Lung (tissue), 12 donors: ENCODE measurements around the gene PNPLA8. TPM values are rescaled to one million over a fixed set of nuclear protein-coding genes. Genes with fewer than 3 reads are reported as not detected.
A peak's percentile ranks its signal among the peaks of the same experiment; 100 is the strongest.

Source experiments
- ATAC-seq: fragments of 200-7000 bp; cut with Tn5 transposase; one replicate; pipeline ENCODE4 v1.9.1; 2020; ENCODE audit warnings: moderate number of reproducible peaks; ENCODE audit not compliant: insufficient read depth, low FRiP score
- DNase-seq, 3 donors: peaks; one replicate each; pipeline ENCODE4 v3.0.0-alpha.2; 2013 to 2017
- H3K27ac ChIP-seq, 2 donors: one replicate each; pipeline ENCODE4 v1.5.1; 2013; ENCODE audit warnings: mild to moderate bottlenecking in 2 of 2, moderate library complexity in 2 of 2, control low read depth in 1 of 2, inconsistent platforms in 1 of 2, low read depth in 1 of 2, low read length in 1 of 2
- H3K27me3 ChIP-seq, 3 donors: one replicate each; pipeline ENCODE4 v1.5.1; 2013; ENCODE audit warnings: low read length in 2 of 3; ENCODE audit not compliant: control insufficient read depth in 3 of 3, insufficient read depth in 3 of 3
- H3K36me3 ChIP-seq, 4 donors: one replicate each; pipeline ENCODE4 v1.5.1; 2013; ENCODE audit warnings: low read length in 4 of 4, mild to moderate bottlenecking in 1 of 4, moderate library complexity in 1 of 4; ENCODE audit not compliant: control insufficient read depth in 4 of 4, insufficient read depth in 4 of 4
- H3K4me1 ChIP-seq, 5 donors: one replicate each; pipeline ENCODE4 v1.5.1; 2013; ENCODE audit warnings: low read length in 5 of 5, mild to moderate bottlenecking in 2 of 5, moderate library complexity in 1 of 5; ENCODE audit not compliant: control insufficient read depth in 5 of 5, insufficient read depth in 5 of 5
- H3K4me3 ChIP-seq: one replicate; pipeline ENCODE4 v1.5.1; 2013; ENCODE audit warnings: mild to moderate bottlenecking, control low read depth, moderate library complexity
- H3K9ac ChIP-seq, 2 donors: one replicate each; pipeline ENCODE4 v1.5.1; 2013; ENCODE audit warnings: low read length in 2 of 2, control low read depth in 1 of 2; ENCODE audit not compliant: insufficient read depth in 1 of 2
- H3K9me3 ChIP-seq, 4 donors: one replicate each; pipeline ENCODE4 v1.5.1; 2013; ENCODE audit warnings: low read length in 3 of 4, mild to moderate bottlenecking in 1 of 4, moderate library complexity in 1 of 4; ENCODE audit not compliant: control insufficient read depth in 4 of 4, insufficient read depth in 3 of 4
- WGBS, 2 donors: extraction: QIAGEN DNeasy Blood & Tissue Kit; methylation state at CpG; one replicate each; pipeline ENCODE4 v1.1.7; 2013; 5-methylcytosine and 5-hydroxymethylcytosine counted together
- polyA plus RNA-seq, 2 donors: library from polyadenylated mRNA; stranded (reverse); fragments of 200-250 nt; gene quantifications; one replicate each; pipeline ENCODE4 v1.2.1, GENCODE V29; 2013
- total RNA-seq, 2 donors: library from RNA; depleted of rRNA in 1 of 2; stranded (reverse); fragments of >200 nt in 1 of 2; gene quantifications; one replicate each; pipeline ENCODE4 v1.2.1, GENCODE V29; 2014 to 2021
- TF ChIP-seq, protein P1 (sequence below): IDR thresholded peaks from 2 replicates; pipeline ENCODE4 v1.5.1; 2012; ENCODE audit warnings: mild to moderate bottlenecking; ENCODE audit errors: control extremely low read depth, extremely low read depth
- donor health status: control.
- donor health status: control.
- donor health status: Bipolar disorder and iron deficiency.
- donor health status: healthy.
- donor health status: DM: yes; HTN: yes; CAD: no.

Gene PNPLA8
- total and polyA plus RNA-seq, 4 donors, result 14.2 to 49.7 (median 25.4) TPM

GRCh38 chr7:108459922-108460551 lies 65.9 kb downstream of the PNPLA8 start:
- WGBS, 2 donors, result 49 to 53% methylated on average over 3 of the region's 3 CpGs
- TF ChIP-seq, protein P1, sequence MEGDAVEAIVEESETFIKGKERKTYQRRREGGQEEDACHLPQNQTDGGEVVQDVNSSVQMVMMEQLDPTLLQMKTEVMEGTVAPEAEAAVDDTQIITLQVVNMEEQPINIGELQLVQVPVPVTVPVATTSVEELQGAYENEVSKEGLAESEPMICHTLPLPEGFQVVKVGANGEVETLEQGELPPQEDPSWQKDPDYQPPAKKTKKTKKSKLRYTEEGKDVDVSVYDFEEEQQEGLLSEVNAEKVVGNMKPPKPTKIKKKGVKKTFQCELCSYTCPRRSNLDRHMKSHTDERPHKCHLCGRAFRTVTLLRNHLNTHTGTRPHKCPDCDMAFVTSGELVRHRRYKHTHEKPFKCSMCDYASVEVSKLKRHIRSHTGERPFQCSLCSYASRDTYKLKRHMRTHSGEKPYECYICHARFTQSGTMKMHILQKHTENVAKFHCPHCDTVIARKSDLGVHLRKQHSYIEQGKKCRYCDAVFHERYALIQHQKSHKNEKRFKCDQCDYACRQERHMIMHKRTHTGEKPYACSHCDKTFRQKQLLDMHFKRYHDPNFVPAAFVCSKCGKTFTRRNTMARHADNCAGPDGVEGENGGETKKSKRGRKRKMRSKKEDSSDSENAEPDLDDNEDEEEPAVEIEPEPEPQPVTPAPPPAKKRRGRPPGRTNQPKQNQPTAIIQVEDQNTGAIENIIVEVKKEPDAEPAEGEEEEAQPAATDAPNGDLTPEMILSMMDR, result no peak
- DNase-seq (peak; percentile 16 to 60 (median 46)), ATAC-seq (no peak)
- Histone ChIP-seq H3K4me1 (peaks cover 0 to 13% (median 2%) of the 10 kb centered on the region in 5 donors), H3K4me3 (no peak overlapping the region), H3K27me3 (peaks cover 11 to 23% (median 16%) of the 10 kb centered on the region in 3 donors), H3K27ac (no peak overlapping the region), H3K36me3 (no peaks in the 10 kb centered on the region), H3K9me3 (peaks cover 0 to 2% (median 0%) of the 10 kb centered on the region in 4 donors), H3K9ac (no peak overlapping the region)

DNA sequence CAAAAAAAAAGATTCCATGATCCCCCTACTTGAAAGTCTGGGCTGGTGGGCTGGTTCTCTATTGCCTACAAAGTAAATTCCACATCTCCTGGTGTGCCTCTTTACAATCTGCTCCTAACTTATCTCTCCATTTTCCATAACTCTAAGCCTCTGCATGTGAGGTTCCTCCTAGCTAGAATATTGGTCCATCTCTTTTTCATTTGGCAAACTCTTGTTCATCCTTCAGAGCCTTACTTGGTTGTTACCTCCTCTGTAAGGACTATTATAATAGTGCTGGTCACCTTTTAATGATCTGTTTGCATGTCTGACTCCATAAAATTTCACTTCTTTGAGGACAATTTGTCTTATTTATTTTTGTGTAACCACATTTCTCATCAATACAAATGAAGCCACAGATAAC lies 68.1 kb downstream of the PNPLA8 start:
- Histone ChIP-seq H3K9ac (no peak overlapping the region), H3K27ac (no peak overlapping the region), H3K36me3 (no peaks in the 10 kb centered on the region), H3K4me1 (peaks cover 0 to 13% (median 2%) of the 10 kb centered on the region in 5 donors), H3K4me3 (no peak overlapping the region), H3K27me3 (peaks cover 13 to 41% (median 35%) of the 10 kb centered on the region in 3 donors), H3K9me3 (peaks cover 0 to 2% (median 0%) of the 10 kb centered on the region in 4 donors)
- DNase-seq, result no peak
- no peak for ATAC-seq
- TF ChIP-seq, protein P1, result no peak

- Histone ChIP-seq H3K36me3 (no peaks in the 10 kb centered on the region), H3K27me3 (peaks cover 13 to 44% (median 38%) of the 10 kb centered on the region in 3 donors), H3K4me1 (peaks cover 0 to 13% (median 2%) of the 10 kb centered on the region in 5 donors), H3K9ac (no peak overlapping the region), H3K4me3 (no peak overlapping the region), H3K9me3 (peaks cover 0 to 1% (median 0%) of the 10 kb centered on the region in 4 donors), H3K27ac (no peak overlapping the region)
- 8 to 9% methylated on average over 19 of the region's 19 CpGs for WGBS, 2 donors
- TF ChIP-seq, protein P1, result no peak
- peak; percentile 11 to 17 (median 14) for DNase-seq
- no peak for ATAC-seq
Observed at GRCh38 chr7:108456845-108457540, 68.9 kb downstream of the PNPLA8 start.
